Epithelial cell of esophagus (primary cell): ENCODE data around the gene PCBP4.

Experiments used
- DNase-seq: peaks from one replicate; pipeline ENCODE4 v3.0.0; 2010; ENCODE audit warnings: low read depth
- H3K4me3 ChIP-seq: 2 replicates; pipeline ENCODE4 v1.5.1; 2011; ENCODE audit warnings: mild to moderate bottlenecking, low read length, control low read depth
- TF ChIP-seq, protein P1 (sequence below): IDR thresholded peaks from 2 replicates; pipeline ENCODE4 v1.5.1; 2011; ENCODE audit warnings: low read depth, mild to moderate bottlenecking, low read length, control low read depth, inconsistent platforms; ENCODE audit not compliant: insufficient read depth; ENCODE audit errors: missing control alignments

Gene PCBP4

GRCh38 chr3:52007291-52007690, 40.0 kb upstream of the PCBP4 start:
- TF ChIP-seq, protein P1, sequence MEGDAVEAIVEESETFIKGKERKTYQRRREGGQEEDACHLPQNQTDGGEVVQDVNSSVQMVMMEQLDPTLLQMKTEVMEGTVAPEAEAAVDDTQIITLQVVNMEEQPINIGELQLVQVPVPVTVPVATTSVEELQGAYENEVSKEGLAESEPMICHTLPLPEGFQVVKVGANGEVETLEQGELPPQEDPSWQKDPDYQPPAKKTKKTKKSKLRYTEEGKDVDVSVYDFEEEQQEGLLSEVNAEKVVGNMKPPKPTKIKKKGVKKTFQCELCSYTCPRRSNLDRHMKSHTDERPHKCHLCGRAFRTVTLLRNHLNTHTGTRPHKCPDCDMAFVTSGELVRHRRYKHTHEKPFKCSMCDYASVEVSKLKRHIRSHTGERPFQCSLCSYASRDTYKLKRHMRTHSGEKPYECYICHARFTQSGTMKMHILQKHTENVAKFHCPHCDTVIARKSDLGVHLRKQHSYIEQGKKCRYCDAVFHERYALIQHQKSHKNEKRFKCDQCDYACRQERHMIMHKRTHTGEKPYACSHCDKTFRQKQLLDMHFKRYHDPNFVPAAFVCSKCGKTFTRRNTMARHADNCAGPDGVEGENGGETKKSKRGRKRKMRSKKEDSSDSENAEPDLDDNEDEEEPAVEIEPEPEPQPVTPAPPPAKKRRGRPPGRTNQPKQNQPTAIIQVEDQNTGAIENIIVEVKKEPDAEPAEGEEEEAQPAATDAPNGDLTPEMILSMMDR: no peak
- no peak overlapping the region for H3K4me3 ChIP-seq
- DNase-seq: no peak

DNA sequence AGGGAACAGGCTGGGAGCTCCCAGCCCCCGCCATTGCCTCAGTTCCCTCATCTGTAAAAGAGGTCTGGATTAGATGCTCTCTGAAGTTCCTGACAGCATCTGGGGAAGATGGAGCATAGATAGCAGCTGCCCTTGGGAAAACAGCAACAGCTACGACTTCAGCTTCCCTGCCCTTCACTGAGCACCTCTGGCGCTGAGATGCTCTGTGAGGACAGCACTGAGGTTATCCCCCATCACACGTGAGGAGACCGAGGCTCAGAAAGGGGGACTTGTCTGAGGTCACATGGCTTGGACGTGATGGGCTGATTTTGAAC, 39.5 kb upstream of the PCBP4 start:
- DNase-seq: no peak
- TF ChIP-seq, protein P1: no peak
- no peak overlapping the region for H3K4me3 ChIP-seq

- H3K4me3 ChIP-seq: no peak overlapping the region
- no peak for DNase-seq
- TF ChIP-seq, protein P1: no peak
Observed at GRCh38 chr3:52006017-52006819, 39.0 kb upstream of the PCBP4 start.

DNA sequence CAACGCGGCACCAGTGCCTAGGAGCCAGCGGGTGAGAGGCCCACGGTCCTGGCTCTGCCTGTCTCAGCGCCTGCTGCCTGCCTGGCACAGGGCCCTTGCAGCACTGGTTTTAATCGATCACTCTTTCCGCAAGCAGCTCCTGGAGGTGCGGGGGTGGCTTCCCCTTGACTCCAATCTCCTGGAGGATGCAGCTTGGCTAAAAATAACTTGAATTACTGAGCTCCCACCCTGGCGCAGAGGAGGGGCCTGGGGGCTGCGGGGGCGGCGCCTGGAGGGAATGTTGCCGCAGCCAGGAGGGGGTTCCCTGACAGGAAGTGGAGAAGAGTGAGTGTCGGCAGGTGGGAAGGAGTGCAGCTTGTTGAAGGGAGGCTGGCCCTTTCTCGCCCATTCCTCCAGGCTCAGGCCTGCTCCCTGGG, 38.3 kb upstream of the PCBP4 start:
- H3K4me3 ChIP-seq: no peak overlapping the region
- peak; percentile 74 for DNase-seq
- TF ChIP-seq, protein P1: no peak

DNA sequence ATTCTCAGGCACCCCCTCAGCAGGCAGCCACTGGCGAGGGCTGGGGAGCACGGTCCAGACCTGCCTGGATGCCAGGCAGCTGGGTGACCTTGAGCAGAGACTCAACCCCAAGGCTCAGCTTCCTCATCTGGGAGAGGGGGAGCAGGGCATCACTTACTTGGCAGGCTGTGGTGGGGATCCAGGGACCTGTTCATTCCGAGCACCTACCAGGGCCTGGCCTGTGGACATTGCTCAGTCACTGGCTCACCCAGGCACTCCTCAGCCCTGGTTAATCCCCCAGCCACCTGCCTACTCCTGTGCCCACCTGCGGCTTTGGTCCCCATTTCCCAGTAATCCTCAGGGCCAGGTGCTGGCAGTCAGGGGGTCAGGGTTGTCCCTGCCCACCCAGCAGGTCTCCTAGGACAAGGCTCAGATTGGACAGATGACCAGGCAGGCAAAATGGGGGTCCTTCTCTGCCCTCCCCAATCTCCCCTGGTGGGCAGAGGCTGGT, 37.7 kb upstream of the PCBP4 start:
- no peak overlapping the region for H3K4me3 ChIP-seq
- TF ChIP-seq, protein P1: no peak
- no peak for DNase-seq

DNA sequence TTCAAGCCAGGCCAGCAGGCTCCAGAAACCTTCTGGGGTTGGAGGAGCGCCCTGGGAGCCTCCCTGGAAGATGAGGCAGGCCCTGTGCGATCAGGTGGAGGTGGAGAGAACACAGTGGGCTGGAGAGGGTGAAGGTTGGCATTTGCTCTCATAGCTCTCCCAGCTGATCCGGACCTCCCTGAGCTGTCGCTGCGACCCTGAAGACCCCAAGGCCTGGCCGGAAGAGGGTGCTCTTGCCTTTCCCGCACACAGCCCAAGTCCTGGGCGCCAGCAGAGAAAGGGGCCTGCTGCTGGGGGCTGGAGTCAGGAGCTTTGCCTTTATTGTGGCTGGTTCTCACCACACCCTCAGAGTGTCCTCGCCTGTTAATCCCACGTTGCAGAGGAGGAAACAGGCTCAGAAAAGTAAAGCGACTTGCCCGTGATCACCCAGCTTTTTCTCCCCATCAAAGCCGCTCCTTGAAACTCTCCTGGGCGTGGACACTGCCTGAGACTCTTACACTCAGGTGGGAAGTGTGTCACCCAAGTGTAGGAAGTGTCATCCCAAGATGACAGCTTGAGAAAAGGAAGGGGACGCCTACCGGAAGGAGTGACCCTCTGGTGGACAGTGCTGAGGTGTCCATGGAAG, 37.0 kb upstream of the PCBP4 start:
- peak; percentile 49 for DNase-seq
- no peak overlapping the region for H3K4me3 ChIP-seq
- TF ChIP-seq, protein P1: peak; percentile 52

- no peak for DNase-seq
- TF ChIP-seq, protein P1: no peak
- H3K4me3 ChIP-seq: no peak overlapping the region
Observed at GRCh38 chr3:52002748-52003147, 35.5 kb upstream of the PCBP4 start.
